Spleen (tissue), 11 donors: ENCODE data around the gene CABLES2. TPM values are rescaled to one million over a fixed set of nuclear protein-coding genes. Genes with fewer than 3 reads are reported as not detected.

Experiments used
- DNase-seq: peaks from one replicate; pipeline ENCODE4 v3.0.0-alpha.2; 2020
- H3K27ac ChIP-seq, 8 donors: fragments of 200-600 bp; sonication (generic) in 7 of 8; 1 replicate in 4 of 8; 2 replicates in 4 of 8; pipeline versions ENCODE4 v1.5.0 to v1.8.0; 2016 to 2021; ENCODE audit warnings: inconsistent platforms in 4 of 8, mild to moderate bottlenecking in 4 of 8, moderate library complexity in 1 of 8
- H3K27me3 ChIP-seq, 7 donors: fragments of 200-600 bp; sonication (generic) in 6 of 7; replicated peaks in 1 of 7; 1 replicate in 4 of 7; 2 replicates in 3 of 7; pipeline versions ENCODE4 v1.5.0 to v1.8.0; 2016 to 2021; ENCODE audit warnings: inconsistent platforms in 3 of 7, mild to moderate bottlenecking in 1 of 7
- H3K36me3 ChIP-seq, 6 donors: fragments of 200-600 bp; sonication (generic) in 5 of 6; 1 replicate in 4 of 6; 2 replicates in 2 of 6; pipeline versions ENCODE4 v1.5.0 to v1.8.0; 2016 to 2021; ENCODE audit warnings: inconsistent platforms in 2 of 6
- H3K4me1 ChIP-seq, 6 donors: fragments of 200-600 bp; sonication (generic) in 5 of 6; 1 replicate in 3 of 6; 2 replicates in 3 of 6; pipeline versions ENCODE4 v1.5.0 to v1.8.0; 2016 to 2021; ENCODE audit warnings: inconsistent platforms in 3 of 6
- H3K4me3 ChIP-seq, 8 donors: fragments of 200-600 bp; sonication (generic) in 7 of 8; 1 replicate in 4 of 8; 2 replicates in 4 of 8; pipeline versions ENCODE4 v1.5.0 to v1.8.0; 2016 to 2021; ENCODE audit warnings: inconsistent platforms in 4 of 8, mild to moderate bottlenecking in 4 of 8, moderate library complexity in 2 of 8
- H3K9me3 ChIP-seq, 8 donors: fragments of 200-600 bp; sonication (generic) in 7 of 8; 1 replicate in 4 of 8; 2 replicates in 4 of 8; pipeline versions ENCODE4 v1.5.0 to v1.8.0; 2016 to 2021; ENCODE audit warnings: inconsistent platforms in 4 of 8
- POLR2A ChIP-seq, 3 donors: fragments of 450-650 bp; IDR thresholded peaks; one replicate each; pipeline ENCODE4 v1.5.1; 2017; ENCODE audit warnings: antibody characterized with exemption in 3 of 3, mild to moderate bottlenecking in 1 of 3
- POLR2AphosphoS5 ChIP-seq, 3 donors: sonication (generic); formaldehyde crosslinking; IDR thresholded peaks; one replicate each; pipeline ENCODE4 v1.5.1; 2017; ENCODE audit warnings: antibody characterized with exemption in 3 of 3
- WGBS, 5 donors: extraction: QIAGEN DNeasy Blood & Tissue Kit in 3 of 5; methylation state at CpG; one replicate each; pipeline versions ENCODE4 v1.1.5 to v1.1.7; 2013 to 2018; 5-methylcytosine and 5-hydroxymethylcytosine counted together
- intact Hi-C: fragments of 100-400 bp; cut with DNase I; formaldehyde crosslinking; loops from one replicate; pipeline ENCODE4 v1.15.0; 2023; ENCODE audit warnings: low total_unique reads
- polyA plus RNA-seq, 3 donors: library from polyadenylated mRNA; stranded (reverse); fragments of 200-250 nt; gene quantifications; one replicate each; pipeline ENCODE4 v1.2.1, GENCODE V29; 2013
- total RNA-seq, 7 donors: library from RNA; depleted of rRNA in 3 of 7; stranded (reverse); fragments of >200 nt in 3 of 7; fragmentation: NEBNext Ultra II Directional in 4 of 7; extraction: Animal tissue kit (Norgen Biotek cat#: 25700) in 4 of 7; gene quantifications; one replicate each; pipeline versions ENCODE4 v1.1.0 to v1.2.1, GENCODE V29; 2016 to 2021
- TF ChIP-seq, protein P1 (sequence below), 11 experiments: fragments of 200-600 bp in 7 of 11; fragments of 450-650 bp in 4 of 11; sonication (generic) in 4 of 11; IDR thresholded peaks in 8 of 11; conservative IDR thresholded peaks in 3 of 11; 1 replicate in 7 of 11; 2 replicates in 4 of 11; pipeline versions ENCODE4 v1.4.0 to v1.8.0; 2016 to 2021; ENCODE audit warnings: antibody characterized with exemption in 11 of 11, inconsistent platforms in 4 of 11, mild to moderate bottlenecking in 1 of 11
- donor health status: healthy with polysubstance abuse.
- donor health status: DM: no; HTN: no; CAD: no; lungs with moderate emphysema.
- donor health status: DM: no; HTN: no; CAD: no.
- donor health status: Bipolar disorder and iron deficiency.
- donor health status: healthy.
- donor health status: DM: no; HTN: no; CAD: no.
- donor health status: DM: yes; HTN: yes; CAD: no.

CABLES2 gene
- total and polyA plus RNA-seq, 10 donors = 2.0 to 5.9 (median 4.0) TPM

DNA sequence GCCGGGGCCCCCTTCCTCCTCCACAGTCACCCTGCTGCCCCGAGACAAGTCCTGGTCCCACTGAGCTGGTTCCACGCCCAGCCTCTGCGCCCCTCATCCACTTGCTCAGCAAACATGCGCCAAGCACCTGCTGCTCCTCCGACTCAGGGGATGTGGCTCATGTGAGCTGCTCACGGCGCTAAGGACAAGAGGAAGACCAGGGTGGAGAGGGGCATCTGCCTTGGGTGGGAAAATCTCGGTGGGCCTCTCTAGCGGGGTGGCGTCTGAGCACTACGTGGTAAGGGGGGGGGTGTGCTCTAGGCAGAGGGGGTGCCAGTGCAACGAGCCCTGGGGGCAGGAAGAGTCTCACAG is 44.5 kb downstream of the CABLES2 start:
- 67 to 81% (median 73%) methylated on average over 10 to 13 of the region's 13 CpGs for WGBS, 5 donors
- Histone ChIP-seq H3K27me3 (peaks cover 0 to 27% (median 15%) of the 10 kb centered on the region in 7 donors), H3K4me1 (peaks cover 15 to 92% (median 68%) of the 10 kb centered on the region in 6 donors), H3K9me3 (no peaks in the 10 kb centered on the region), H3K27ac (peak overlapping the region in 2 of 8 donors; percentile 83 to 86), H3K4me3 (no peak overlapping the region), H3K36me3 (peaks cover 0 to 19% (median 0%) of the 10 kb centered on the region in 6 donors)
- TF ChIP-seq POLR2A (IDR thresholded peaks at IDR 0.05) (no peak), POLR2AphosphoS5 (IDR thresholded peaks at IDR 0.05) (no peak)
- TF ChIP-seq, protein P1, sequence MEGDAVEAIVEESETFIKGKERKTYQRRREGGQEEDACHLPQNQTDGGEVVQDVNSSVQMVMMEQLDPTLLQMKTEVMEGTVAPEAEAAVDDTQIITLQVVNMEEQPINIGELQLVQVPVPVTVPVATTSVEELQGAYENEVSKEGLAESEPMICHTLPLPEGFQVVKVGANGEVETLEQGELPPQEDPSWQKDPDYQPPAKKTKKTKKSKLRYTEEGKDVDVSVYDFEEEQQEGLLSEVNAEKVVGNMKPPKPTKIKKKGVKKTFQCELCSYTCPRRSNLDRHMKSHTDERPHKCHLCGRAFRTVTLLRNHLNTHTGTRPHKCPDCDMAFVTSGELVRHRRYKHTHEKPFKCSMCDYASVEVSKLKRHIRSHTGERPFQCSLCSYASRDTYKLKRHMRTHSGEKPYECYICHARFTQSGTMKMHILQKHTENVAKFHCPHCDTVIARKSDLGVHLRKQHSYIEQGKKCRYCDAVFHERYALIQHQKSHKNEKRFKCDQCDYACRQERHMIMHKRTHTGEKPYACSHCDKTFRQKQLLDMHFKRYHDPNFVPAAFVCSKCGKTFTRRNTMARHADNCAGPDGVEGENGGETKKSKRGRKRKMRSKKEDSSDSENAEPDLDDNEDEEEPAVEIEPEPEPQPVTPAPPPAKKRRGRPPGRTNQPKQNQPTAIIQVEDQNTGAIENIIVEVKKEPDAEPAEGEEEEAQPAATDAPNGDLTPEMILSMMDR (IDR thresholded peaks at IDR 0.05 in 8 of 11, conservative IDR thresholded peaks at IDR 0.05 in 3 of 11) = no peak
- DNase-seq = no peak
- intact Hi-C loops = no loop called here

DNA sequence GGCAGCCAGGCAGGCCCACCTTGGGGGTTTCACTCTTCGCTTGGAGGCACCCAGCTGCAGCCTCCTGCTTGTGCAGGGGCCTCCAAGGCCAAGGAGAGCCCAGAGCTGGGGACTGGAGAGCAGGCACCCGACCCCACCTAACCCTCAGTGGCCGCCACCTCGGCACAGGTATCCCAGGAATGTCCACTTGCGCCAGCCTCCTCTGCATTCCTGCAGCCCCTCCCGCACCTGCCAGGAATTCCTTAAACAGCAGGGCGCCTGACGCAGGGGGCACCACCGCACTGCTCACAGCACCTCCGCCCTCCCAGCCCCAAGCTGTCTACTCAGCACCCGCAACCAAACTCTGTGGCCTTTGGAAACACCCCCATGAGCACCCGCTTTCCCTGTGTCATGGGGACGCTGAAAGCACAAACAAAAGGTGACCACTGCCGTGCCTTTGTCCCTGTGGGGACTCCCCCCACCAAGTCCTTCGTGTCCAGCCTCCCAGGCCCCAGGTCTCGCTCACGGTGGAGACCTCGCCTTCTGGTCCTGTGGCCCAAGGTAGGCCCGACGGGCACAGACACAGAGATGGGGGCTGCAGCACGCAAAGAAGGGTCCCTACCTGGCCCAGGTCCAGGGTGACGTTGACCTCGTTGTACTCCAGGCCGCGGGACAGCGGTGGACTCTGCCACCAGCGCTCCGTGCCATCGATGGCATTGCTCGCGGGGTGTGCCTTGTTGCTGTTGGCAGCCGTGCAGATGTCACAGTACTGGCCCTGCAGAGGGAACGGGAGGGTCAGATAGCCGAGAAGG is 45.1 kb downstream of the CABLES2 start:
- peaks cover 0 to 21% (median 11%) of the 10 kb centered on the region in 7 donors for H3K27me3 ChIP-seq
- TF ChIP-seq, protein P1 (IDR thresholded peaks at IDR 0.05 in 8 of 11, conservative IDR thresholded peaks at IDR 0.05 in 3 of 11) = no peak
- TF ChIP-seq POLR2AphosphoS5 (IDR thresholded peaks at IDR 0.05) = peak in 1 of 3 donors; percentile 33
- TF ChIP-seq POLR2A (IDR thresholded peaks at IDR 0.05) = no peak
- peaks cover 0 to 19% (median 0%) of the 10 kb centered on the region in 6 donors for H3K36me3 ChIP-seq
- DNase-seq = no peak
- intact Hi-C loops = no loop called here
- no peaks in the 10 kb centered on the region for H3K9me3 ChIP-seq
- 88 to 97% (median 91%) methylated on average over 16 to 34 of the region's 34 CpGs for WGBS, 5 donors
- H3K4me1 ChIP-seq = peaks cover 19 to 94% (median 70%) of the 10 kb centered on the region in 6 donors
- peak overlapping the region in 4 of 8 donors; percentile 33 to 86 (median 70) for H3K27ac ChIP-seq
- H3K4me3 ChIP-seq = no peak overlapping the region

DNA sequence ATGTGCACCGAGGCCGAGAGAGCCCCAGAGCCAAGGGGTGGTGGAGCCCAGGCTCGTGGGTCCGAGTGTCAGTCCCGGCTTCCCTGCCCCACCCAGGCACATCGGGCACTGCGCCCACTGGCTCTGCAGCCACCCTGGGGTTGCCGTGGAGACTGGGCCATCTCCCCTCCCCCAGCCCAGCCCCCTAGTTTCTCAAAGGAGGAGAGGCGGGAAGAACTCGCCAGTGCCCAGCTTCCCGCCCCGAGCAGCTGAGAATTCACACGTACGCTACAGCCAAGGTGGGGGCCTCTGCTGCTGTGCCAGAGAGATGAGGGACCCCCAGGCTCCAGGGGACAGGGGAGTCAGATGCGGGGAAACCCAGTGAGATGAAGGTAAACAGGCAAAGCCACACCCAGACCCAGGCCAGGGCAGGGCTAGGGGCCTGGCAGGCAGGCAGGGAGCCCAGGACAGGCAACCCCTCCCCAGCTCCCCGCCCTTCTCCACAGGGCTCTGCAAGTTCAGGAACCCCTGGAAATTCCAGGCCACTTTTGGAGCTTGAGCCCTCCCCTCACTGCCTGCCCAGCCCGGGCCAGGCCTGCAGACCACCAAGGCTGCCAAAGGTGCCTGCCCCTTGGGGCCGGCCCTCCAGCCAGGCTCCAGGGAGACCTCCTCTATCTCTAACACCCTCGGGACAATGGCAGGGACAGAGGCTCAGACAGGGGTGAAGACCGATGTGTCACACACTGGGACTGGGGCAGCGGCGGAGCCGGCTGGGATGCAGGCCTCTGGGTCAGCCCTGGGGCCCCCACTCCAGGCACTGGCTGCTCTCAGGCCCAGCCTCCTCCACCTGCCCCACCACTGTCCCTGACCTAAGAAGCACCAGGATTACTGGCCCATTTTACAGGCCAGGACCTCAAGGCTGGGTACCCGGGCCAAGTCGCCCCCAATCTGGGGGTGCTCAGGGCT is 46.0 kb downstream of the CABLES2 start:
- Histone ChIP-seq H3K27ac (peak overlapping the region in 6 of 8 donors; percentile 22 to 70 (median 52)), H3K36me3 (peaks cover 0 to 19% (median 0%) of the 10 kb centered on the region in 6 donors), H3K27me3 (peaks cover 0 to 19% (median 2%) of the 10 kb centered on the region in 7 donors), H3K9me3 (no peaks in the 10 kb centered on the region), H3K4me3 (no peak overlapping the region), H3K4me1 (peaks cover 21 to 95% (median 71%) of the 10 kb centered on the region in 6 donors)
- no peak for DNase-seq
- intact Hi-C loops = no loop called here
- no peak for TF ChIP-seq POLR2A (IDR thresholded peaks at IDR 0.05)
- TF ChIP-seq POLR2AphosphoS5 (IDR thresholded peaks at IDR 0.05) = no peak
- TF ChIP-seq, protein P1 (IDR thresholded peaks at IDR 0.05 in 8 of 11, conservative IDR thresholded peaks at IDR 0.05 in 3 of 11) = no peak
- WGBS, 5 donors = 68 to 78% (median 72%) methylated on average over 24 to 25 of the region's 25 CpGs
